ENCODE measurements around the gene HNRNPF.

HNRNPF gene

GRCh38 chr10:43417950-43418768 is 9.2 kb upstream of the HNRNPF start:
- H3K27me3 ChIP-seq (ENCODE audit: control insufficient read depth, insufficient read depth, low read length), result no peaks in the 10 kb centered on the region
- no peak overlapping the region for H3K4me3 ChIP-seq (ENCODE audit: low read length)
- H3K36me3 ChIP-seq (ENCODE audit: control insufficient read depth, insufficient read depth, low read length), result no peaks in the 10 kb centered on the region
- H3K9me3 ChIP-seq (ENCODE audit: control insufficient read depth, low read length), result no peaks in the 10 kb centered on the region
- no peak overlapping the region for H3K9ac ChIP-seq (ENCODE audit: low read length)
- H3K4me1 ChIP-seq (ENCODE audit: control insufficient read depth, insufficient read depth, low read length), result peaks cover 30% of the 10 kb centered on the region

- H3K36me3 ChIP-seq (ENCODE audit: control insufficient read depth, insufficient read depth, low read length), result no peaks in the 10 kb centered on the region
- H3K9ac ChIP-seq (ENCODE audit: low read length), result no peak overlapping the region
- H3K4me3 ChIP-seq (ENCODE audit: low read length), result no peak overlapping the region
- no peaks in the 10 kb centered on the region for H3K27me3 ChIP-seq (ENCODE audit: control insufficient read depth, insufficient read depth, low read length)
- peaks cover 19% of the 10 kb centered on the region for H3K4me1 ChIP-seq (ENCODE audit: control insufficient read depth, insufficient read depth, low read length)
- no peaks in the 10 kb centered on the region for H3K9me3 ChIP-seq (ENCODE audit: control insufficient read depth, low read length)
Observed at GRCh38 chr10:43415544-43415943, 6.6 kb upstream of the HNRNPF start.

DNA sequence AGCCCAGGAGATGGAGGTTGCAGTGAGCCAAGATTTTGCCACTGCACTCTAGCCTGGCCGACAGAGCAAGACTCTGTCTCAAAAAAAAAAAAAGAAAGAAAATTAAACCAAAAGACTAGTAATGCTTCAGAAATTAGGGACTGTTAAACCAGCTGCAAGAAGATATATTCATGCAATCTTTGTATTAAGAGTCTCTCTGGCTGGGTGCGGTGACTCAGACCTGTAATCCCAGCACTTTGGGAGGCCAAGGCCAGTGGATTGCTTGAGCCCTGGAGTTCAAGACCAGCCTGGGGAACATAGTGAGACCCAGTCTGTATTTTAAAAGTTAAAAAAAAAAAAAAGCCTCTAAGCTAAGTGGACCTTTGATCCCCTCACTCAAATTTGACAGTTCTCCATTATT is 2.5 kb upstream of the HNRNPF start:
- Histone ChIP-seq H3K4me3 (ENCODE audit: low read length) (no peak overlapping the region), H3K4me1 (ENCODE audit: control insufficient read depth, insufficient read depth, low read length) (peaks cover 9% of the 10 kb centered on the region), H3K36me3 (ENCODE audit: control insufficient read depth, insufficient read depth, low read length) (no peaks in the 10 kb centered on the region), H3K9ac (ENCODE audit: low read length) (no peak overlapping the region), H3K9me3 (ENCODE audit: control insufficient read depth, low read length) (no peaks in the 10 kb centered on the region), H3K27me3 (ENCODE audit: control insufficient read depth, insufficient read depth, low read length) (no peaks in the 10 kb centered on the region)

- Histone ChIP-seq H3K4me1 (ENCODE audit: control insufficient read depth, insufficient read depth, low read length) (peaks cover 17% of the 10 kb centered on the region), H3K4me3 (ENCODE audit: low read length) (no peak overlapping the region), H3K9me3 (ENCODE audit: control insufficient read depth, low read length) (no peaks in the 10 kb centered on the region), H3K36me3 (ENCODE audit: control insufficient read depth, insufficient read depth, low read length) (no peaks in the 10 kb centered on the region), H3K9ac (ENCODE audit: low read length) (no peak overlapping the region), H3K27me3 (ENCODE audit: control insufficient read depth, insufficient read depth, low read length) (no peaks in the 10 kb centered on the region)
Observed at GRCh38 chr10:43410345-43410744, 1.4 kb upstream of the HNRNPF start.

- no peaks in the 10 kb centered on the region for H3K27me3 ChIP-seq (ENCODE audit: control insufficient read depth, insufficient read depth, low read length)
- H3K9me3 ChIP-seq (ENCODE audit: control insufficient read depth, low read length), result no peaks in the 10 kb centered on the region
- H3K36me3 ChIP-seq (ENCODE audit: control insufficient read depth, insufficient read depth, low read length), result no peaks in the 10 kb centered on the region
- peaks cover 22% of the 10 kb centered on the region for H3K4me1 ChIP-seq (ENCODE audit: control insufficient read depth, insufficient read depth, low read length)
- H3K4me3 ChIP-seq (ENCODE audit: low read length), result peak overlapping the region; percentile 69
- peak overlapping the region; percentile 90 for H3K9ac ChIP-seq (ENCODE audit: low read length)
Observed at GRCh38 chr10:43409385-43410109, 561 bp upstream of the HNRNPF start.

DNA sequence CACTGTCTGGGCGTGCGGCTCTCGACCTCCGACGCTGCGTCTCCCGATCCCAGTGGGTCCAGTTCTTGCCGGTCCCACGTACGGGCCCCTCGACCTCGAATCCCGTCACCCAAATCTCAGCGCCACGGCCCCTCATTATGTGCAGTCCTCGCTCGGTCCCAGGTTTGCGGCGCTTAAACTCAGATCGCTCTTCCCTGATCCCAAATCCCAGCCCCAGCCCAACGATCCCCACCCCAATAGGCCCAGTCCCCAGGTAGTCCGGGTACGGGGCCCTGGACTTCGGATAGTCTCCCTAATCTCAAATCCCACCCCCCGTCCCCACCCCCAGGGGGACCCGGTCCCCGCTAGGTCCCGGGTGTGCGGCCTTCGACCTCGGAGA is 666 bp downstream of the HNRNPF start:
- Histone ChIP-seq H3K27me3 (ENCODE audit: control insufficient read depth, insufficient read depth, low read length) (no peaks in the 10 kb centered on the region), H3K4me1 (ENCODE audit: control insufficient read depth, insufficient read depth, low read length) (peaks cover 35% of the 10 kb centered on the region), H3K9ac (ENCODE audit: low read length) (peak overlapping the region; percentile 94), H3K36me3 (ENCODE audit: control insufficient read depth, insufficient read depth, low read length) (no peaks in the 10 kb centered on the region), H3K4me3 (ENCODE audit: low read length) (peak overlapping the region; percentile 69), H3K9me3 (ENCODE audit: control insufficient read depth, low read length) (no peaks in the 10 kb centered on the region)

DNA sequence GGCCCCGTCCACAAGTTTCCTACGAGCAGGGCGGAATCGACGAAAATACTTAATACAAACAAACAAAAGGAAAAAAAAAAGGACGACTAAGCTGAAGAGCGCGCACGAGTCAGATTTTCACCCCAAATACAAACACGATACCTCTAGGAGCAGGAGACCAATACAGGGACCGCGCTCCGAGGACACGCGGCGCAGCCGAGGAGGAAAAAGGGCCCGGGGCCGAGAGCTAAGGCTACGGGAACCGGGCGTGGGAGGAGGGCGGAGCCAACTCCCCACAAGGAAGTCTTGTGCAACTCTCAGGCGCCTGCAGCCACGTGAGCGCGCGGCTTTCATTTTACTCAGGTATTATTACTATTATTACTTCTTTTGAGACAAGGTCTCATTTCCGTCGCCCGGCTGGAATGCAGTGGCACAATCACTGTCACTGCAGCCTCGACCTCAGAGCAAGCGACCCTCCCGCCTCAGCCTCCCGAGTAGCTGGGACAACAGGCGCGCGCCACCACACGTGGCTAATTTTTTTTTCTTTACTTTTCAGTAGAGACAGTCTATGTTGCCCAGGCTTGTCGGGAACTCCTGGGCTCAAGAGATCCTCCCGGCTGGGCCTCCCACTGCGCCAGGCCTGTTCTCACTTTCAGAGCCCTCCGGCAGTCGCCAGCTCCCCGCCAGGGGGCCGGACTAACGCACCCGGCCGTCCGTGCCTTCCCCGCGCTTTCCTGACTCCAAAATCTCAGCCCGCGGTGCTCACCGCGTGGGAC is 1.2 kb downstream of the HNRNPF start:
- peak overlapping the region; percentile 69 for H3K4me3 ChIP-seq (ENCODE audit: low read length)

GRCh38 chr10:43407148-43407575 is 1.8 kb downstream of the HNRNPF start:
- Histone ChIP-seq H3K9ac (ENCODE audit: low read length) (peak overlapping the region; percentile 94), H3K9me3 (ENCODE audit: control insufficient read depth, low read length) (no peaks in the 10 kb centered on the region), H3K27me3 (ENCODE audit: control insufficient read depth, insufficient read depth, low read length) (no peaks in the 10 kb centered on the region), H3K4me1 (ENCODE audit: control insufficient read depth, insufficient read depth, low read length) (peaks cover 39% of the 10 kb centered on the region), H3K36me3 (ENCODE audit: control insufficient read depth, insufficient read depth, low read length) (no peaks in the 10 kb centered on the region), H3K4me3 (ENCODE audit: low read length) (peak overlapping the region; percentile 69)

More for the DNA sequence above, 1.2 kb downstream of the HNRNPF start:
- peak overlapping the region; percentile 94 for H3K9ac ChIP-seq (ENCODE audit: low read length)
- H3K36me3 ChIP-seq (ENCODE audit: control insufficient read depth, insufficient read depth, low read length), result no peaks in the 10 kb centered on the region
- no peaks in the 10 kb centered on the region for H3K9me3 ChIP-seq (ENCODE audit: control insufficient read depth, low read length)
- H3K27me3 ChIP-seq (ENCODE audit: control insufficient read depth, insufficient read depth, low read length), result no peaks in the 10 kb centered on the region
- peaks cover 36% of the 10 kb centered on the region for H3K4me1 ChIP-seq (ENCODE audit: control insufficient read depth, insufficient read depth, low read length)

- Histone ChIP-seq H3K4me3 (ENCODE audit: low read length) (no peak overlapping the region), H3K9ac (ENCODE audit: low read length) (no peak overlapping the region), H3K4me1 (ENCODE audit: control insufficient read depth, insufficient read depth, low read length) (peaks cover 44% of the 10 kb centered on the region), H3K36me3 (ENCODE audit: control insufficient read depth, insufficient read depth, low read length) (no peaks in the 10 kb centered on the region), H3K27me3 (ENCODE audit: control insufficient read depth, insufficient read depth, low read length) (no peaks in the 10 kb centered on the region), H3K9me3 (ENCODE audit: control insufficient read depth, low read length) (no peaks in the 10 kb centered on the region)
Observed at GRCh38 chr10:43404704-43405084, 4.3 kb downstream of the HNRNPF start.

DNA sequence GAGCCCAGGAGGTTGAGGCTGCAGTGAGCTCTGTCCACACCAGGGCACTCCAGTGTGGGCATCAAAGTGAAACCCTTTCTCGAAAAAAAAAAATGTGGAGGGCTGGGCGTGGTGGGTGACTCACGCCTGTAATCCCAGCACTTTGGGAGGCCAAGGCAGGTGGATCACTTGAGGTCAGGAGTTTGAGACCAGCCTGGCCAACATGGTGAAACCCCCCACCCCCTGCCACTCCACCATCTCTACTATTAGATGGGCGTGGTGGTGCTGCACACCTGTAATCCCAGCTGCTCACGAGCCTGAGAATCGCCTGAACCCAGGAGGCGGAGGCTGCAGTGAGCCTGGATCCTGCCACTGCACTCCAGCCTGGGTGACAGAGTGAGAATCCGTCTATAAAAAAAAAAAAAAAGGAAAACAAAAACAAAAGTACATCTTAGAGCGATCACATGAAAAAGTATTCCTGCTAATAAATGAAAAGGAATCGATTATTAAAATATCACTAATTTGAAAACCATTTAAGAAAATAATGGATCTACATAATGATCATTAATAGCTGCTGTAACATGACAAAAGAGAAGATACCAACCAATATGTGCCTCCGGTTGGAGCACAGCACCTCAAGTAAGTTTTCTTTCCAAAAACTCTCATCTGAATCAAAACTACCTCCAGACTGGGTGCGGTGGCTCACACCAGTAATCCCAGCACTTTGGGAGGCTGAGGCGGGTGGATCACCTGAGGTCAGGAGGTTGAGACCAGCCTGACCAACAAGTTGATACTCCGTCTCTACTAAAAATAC is 4.9 kb downstream of the HNRNPF start:
- peaks cover 48% of the 10 kb centered on the region for H3K4me1 ChIP-seq (ENCODE audit: control insufficient read depth, insufficient read depth, low read length)
- no peak overlapping the region for H3K9ac ChIP-seq (ENCODE audit: low read length)
- no peaks in the 10 kb centered on the region for H3K9me3 ChIP-seq (ENCODE audit: control insufficient read depth, low read length)
- no peaks in the 10 kb centered on the region for H3K27me3 ChIP-seq (ENCODE audit: control insufficient read depth, insufficient read depth, low read length)
- no peaks in the 10 kb centered on the region for H3K36me3 ChIP-seq (ENCODE audit: control insufficient read depth, insufficient read depth, low read length)
- no peak overlapping the region for H3K4me3 ChIP-seq (ENCODE audit: low read length)

DNA sequence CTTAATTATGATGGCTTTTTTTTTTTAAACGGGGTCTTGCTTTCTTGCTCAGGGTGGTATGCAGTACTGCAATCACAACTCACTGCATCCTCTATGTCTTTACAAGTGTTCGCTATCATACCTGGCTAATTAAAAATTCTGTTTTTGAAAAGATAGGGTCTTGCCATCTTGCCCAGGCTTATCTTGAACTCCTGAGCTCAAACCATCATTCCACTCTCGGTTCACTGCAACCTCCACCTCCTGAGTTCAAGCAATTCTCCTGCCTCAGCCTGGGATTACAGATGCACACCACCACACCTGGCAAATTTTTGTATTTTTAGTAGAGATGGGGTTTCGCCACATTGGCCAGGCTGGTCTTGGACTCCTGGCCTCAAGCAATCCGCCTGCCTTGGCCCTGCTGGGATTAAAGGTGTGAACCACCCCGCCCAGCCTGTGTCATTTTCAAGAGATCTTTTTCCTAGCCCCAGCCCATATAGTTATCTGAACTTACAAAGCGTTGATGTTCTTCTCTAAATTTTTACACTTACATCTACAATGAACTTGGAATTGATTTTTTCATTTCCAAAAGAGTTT is 6.0 kb downstream of the HNRNPF start:
- Histone ChIP-seq H3K9ac (ENCODE audit: low read length) (no peak overlapping the region), H3K27me3 (ENCODE audit: control insufficient read depth, insufficient read depth, low read length) (no peaks in the 10 kb centered on the region), H3K4me3 (ENCODE audit: low read length) (no peak overlapping the region), H3K9me3 (ENCODE audit: control insufficient read depth, low read length) (no peaks in the 10 kb centered on the region), H3K4me1 (ENCODE audit: control insufficient read depth, insufficient read depth, low read length) (peaks cover 59% of the 10 kb centered on the region), H3K36me3 (ENCODE audit: control insufficient read depth, insufficient read depth, low read length) (no peaks in the 10 kb centered on the region)

All from mucosa of stomach (tissue), 1 donor.